Measurements from ENCODE around the gene RBM17.

- TF ChIP-seq CTCF (IDR thresholded peaks at IDR 0.05) (no peak), ZFX (IDR thresholded peaks at IDR 0.05; ENCODE audit: borderline replicate concordance) (no peak)
Observed at GRCh38 chr10:6161921-6162320, 73.1 kb downstream of the RBM17 start.

All from 22Rv1 (cell line).